Measurements from ENCODE around the gene PET100.

The PET100 gene

DNA sequence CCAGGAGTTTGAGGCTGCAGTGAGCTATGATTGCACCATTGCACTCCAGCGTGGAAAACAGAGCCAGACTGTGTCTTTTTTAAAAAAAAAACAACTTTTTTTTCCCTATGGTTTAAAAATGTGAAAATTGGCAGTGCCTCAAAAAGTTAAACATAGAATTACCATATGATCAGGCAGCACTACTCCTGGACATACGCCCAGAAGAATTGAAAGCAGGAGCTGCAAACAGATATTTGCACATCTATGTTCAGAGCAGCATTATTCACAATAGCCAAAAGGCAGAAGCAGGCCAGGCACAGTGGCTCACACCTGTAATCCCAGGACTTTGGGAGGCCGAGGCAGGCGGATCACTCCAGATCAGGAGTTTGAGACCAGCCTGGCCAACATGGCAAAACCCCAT, 35.5 kb downstream of the PET100 start:
- no peaks in the 10 kb centered on the region for H3K4me1 ChIP-seq (ENCODE audit: control insufficient read depth, low read length)
- no peak overlapping the region for H3K27ac ChIP-seq (ENCODE audit: low read depth, low read length)
- H3F3A ChIP-seq (ENCODE audit: control insufficient read depth, insufficient read depth) = no peaks in the 10 kb centered on the region
- no peak overlapping the region for H3K4me3 ChIP-seq (ENCODE audit: low read length)
- no peak overlapping the region for H3K4me2 ChIP-seq (ENCODE audit: low read length)
- H3K36me3 ChIP-seq (ENCODE audit: control insufficient read depth, low read length) = no peaks in the 10 kb centered on the region
- no peaks in the 10 kb centered on the region for H3K9me3 ChIP-seq (ENCODE audit: control insufficient read depth, insufficient read depth, low read length)
- TF ChIP-seq, protein P1, sequence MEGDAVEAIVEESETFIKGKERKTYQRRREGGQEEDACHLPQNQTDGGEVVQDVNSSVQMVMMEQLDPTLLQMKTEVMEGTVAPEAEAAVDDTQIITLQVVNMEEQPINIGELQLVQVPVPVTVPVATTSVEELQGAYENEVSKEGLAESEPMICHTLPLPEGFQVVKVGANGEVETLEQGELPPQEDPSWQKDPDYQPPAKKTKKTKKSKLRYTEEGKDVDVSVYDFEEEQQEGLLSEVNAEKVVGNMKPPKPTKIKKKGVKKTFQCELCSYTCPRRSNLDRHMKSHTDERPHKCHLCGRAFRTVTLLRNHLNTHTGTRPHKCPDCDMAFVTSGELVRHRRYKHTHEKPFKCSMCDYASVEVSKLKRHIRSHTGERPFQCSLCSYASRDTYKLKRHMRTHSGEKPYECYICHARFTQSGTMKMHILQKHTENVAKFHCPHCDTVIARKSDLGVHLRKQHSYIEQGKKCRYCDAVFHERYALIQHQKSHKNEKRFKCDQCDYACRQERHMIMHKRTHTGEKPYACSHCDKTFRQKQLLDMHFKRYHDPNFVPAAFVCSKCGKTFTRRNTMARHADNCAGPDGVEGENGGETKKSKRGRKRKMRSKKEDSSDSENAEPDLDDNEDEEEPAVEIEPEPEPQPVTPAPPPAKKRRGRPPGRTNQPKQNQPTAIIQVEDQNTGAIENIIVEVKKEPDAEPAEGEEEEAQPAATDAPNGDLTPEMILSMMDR (IDR thresholded peaks at IDR 0.05; ENCODE audit: low read depth, low read length, poor library complexity, severe bottlenecking) = no peak
- no peak for TF ChIP-seq EZH2phosphoT487 (IDR thresholded peaks at IDR 0.05; ENCODE audit: borderline replicate concordance, low read length)
- no peaks in the 10 kb centered on the region for H3K9me2 ChIP-seq (replicated peaks; ENCODE audit: control insufficient read depth, low read length)
- H3K79me2 ChIP-seq (ENCODE audit: control insufficient read depth, low read length) = no peaks in the 10 kb centered on the region
- no peaks in the 10 kb centered on the region for H4K20me1 ChIP-seq (ENCODE audit: control insufficient read depth, insufficient read depth, low read depth, low read length)
- no peaks in the 10 kb centered on the region; the same call in 1 of the 2 replicates for H3K27me3 ChIP-seq (ENCODE audit: control insufficient read depth, low read length)

- H3K4me1 ChIP-seq (ENCODE audit: control insufficient read depth, low read length) = peaks cover 1% of the 10 kb centered on the region
- H3F3A ChIP-seq (ENCODE audit: control insufficient read depth, insufficient read depth) = no peaks in the 10 kb centered on the region
- H3K4me3 ChIP-seq (ENCODE audit: low read length) = no peak within 1 kb of the TSS
- no peak for TF ChIP-seq EZH2phosphoT487 (IDR thresholded peaks at IDR 0.05; ENCODE audit: borderline replicate concordance, low read length)
- TF ChIP-seq, protein P1 (IDR thresholded peaks at IDR 0.05; ENCODE audit: low read depth, low read length, poor library complexity, severe bottlenecking) = no peak
- no peak within 1 kb of the TSS for H3K27ac ChIP-seq (ENCODE audit: low read depth, low read length)
- H3K9me3 ChIP-seq (ENCODE audit: control insufficient read depth, insufficient read depth, low read length) = peaks cover 4% of the 10 kb centered on the region; the same call in 1 of the 2 replicates
- H3K9me2 ChIP-seq (replicated peaks; ENCODE audit: control insufficient read depth, low read length) = no peaks in the 10 kb centered on the region
- no peak within 1 kb of the TSS for H3K4me2 ChIP-seq (ENCODE audit: low read length)
- no peaks in the 10 kb centered on the region for H4K20me1 ChIP-seq (ENCODE audit: control insufficient read depth, insufficient read depth, low read depth, low read length)
- no peaks in the 10 kb centered on the region for H3K36me3 ChIP-seq (ENCODE audit: control insufficient read depth, low read length)
- peaks cover 5% of the 10 kb centered on the region for H3K27me3 ChIP-seq (ENCODE audit: control insufficient read depth, low read length)
- no peaks in the 10 kb centered on the region for H3K79me2 ChIP-seq (ENCODE audit: control insufficient read depth, low read length)
These were observed 39.2 kb downstream of the PET100 start, which contains the start of gene RETN for GRCh38 chr19:7668842-7669241. TSS of gene RETN (plus strand) at chr19:7669049. CDS start at chr19:7669327, 278 bp downstream.

- no peaks in the 10 kb centered on the region for H3F3A ChIP-seq (ENCODE audit: control insufficient read depth, insufficient read depth)
- peaks cover 9% of the 10 kb centered on the region for H3K4me1 ChIP-seq (ENCODE audit: control insufficient read depth, low read length)
- TF ChIP-seq, protein P1 (IDR thresholded peaks at IDR 0.05; ENCODE audit: low read depth, low read length, poor library complexity, severe bottlenecking) = no peak
- TF ChIP-seq EZH2phosphoT487 (IDR thresholded peaks at IDR 0.05; ENCODE audit: borderline replicate concordance, low read length) = no peak
- no peaks in the 10 kb centered on the region for H3K36me3 ChIP-seq (ENCODE audit: control insufficient read depth, low read length)
- no peaks in the 10 kb centered on the region for H4K20me1 ChIP-seq (ENCODE audit: control insufficient read depth, insufficient read depth, low read depth, low read length)
- peaks cover 5% of the 10 kb centered on the region for H3K27me3 ChIP-seq (ENCODE audit: control insufficient read depth, low read length)
- H3K4me3 ChIP-seq (ENCODE audit: low read length) = no peak overlapping the region
- H3K79me2 ChIP-seq (ENCODE audit: control insufficient read depth, low read length) = no peaks in the 10 kb centered on the region
- no peaks in the 10 kb centered on the region for H3K9me2 ChIP-seq (replicated peaks; ENCODE audit: control insufficient read depth, low read length)
- H3K4me2 ChIP-seq (ENCODE audit: low read length) = no peak overlapping the region
- H3K27ac ChIP-seq (ENCODE audit: low read depth, low read length) = no peak overlapping the region
- peaks cover 7% of the 10 kb centered on the region; the same call in 1 of the 2 replicates for H3K9me3 ChIP-seq (ENCODE audit: control insufficient read depth, insufficient read depth, low read length)
These were observed 40.0 kb downstream of the PET100 start for GRCh38 chr19:7669641-7670040.
